GM19043 (cell line): ENCODE data around the gene CROCC2.

Source experiments
- ATAC-seq: cut with Tn5 transposase; IDR thresholded peaks from one replicate; pipeline ENCODE4 v1.9.1; 2021; ENCODE audit warnings: low read depth; ENCODE audit not compliant: unreplicated experiment

The CROCC2 gene

DNA sequence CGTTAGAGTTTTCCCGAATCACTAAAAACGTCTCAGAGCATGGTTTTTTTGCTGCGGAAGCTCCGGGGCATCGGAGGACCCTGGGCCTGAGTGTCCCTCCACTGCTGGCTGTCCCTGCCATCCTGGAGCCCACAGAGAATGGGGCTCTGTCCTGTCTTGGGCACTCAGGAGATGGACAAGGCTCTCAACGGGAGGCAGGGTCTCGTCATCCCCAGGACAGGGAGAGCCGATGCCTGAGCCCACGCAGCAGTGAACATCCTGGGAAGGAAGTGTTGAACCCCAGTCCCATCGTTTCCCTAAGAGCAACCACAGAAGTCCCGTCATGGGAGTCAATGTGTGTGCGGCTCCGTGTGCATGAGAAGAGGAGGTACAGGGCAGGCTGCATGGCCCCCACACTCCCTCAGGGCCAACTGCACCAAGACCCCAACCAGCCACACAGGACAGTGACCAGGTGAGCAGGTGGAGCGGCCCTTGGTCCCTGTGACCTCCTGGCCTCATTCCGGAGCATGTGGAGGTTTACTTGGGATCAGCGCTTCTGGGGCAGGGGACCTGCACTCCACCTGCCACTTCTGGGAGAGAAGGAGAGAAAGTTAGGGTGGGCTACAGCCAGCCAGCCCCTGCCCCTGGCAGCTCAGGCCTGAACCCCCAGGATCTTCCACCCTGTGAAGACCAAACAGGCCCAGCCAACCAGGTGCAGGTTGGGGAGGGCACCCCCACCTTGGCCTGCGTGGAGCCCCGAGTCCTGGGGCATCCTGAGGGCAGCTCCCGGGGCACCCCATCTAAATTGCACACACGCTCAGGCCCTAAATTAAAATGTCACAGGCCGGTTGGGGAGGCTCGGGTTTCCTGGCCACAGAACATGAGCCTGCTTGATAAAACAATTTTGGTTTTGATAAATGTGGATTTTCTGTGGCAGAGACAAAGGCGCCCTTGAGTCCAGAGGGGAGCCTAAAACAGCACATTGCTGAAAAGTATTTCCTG lies 89.2 kb downstream of the CROCC2 start:
- ATAC-seq: no peak

DNA sequence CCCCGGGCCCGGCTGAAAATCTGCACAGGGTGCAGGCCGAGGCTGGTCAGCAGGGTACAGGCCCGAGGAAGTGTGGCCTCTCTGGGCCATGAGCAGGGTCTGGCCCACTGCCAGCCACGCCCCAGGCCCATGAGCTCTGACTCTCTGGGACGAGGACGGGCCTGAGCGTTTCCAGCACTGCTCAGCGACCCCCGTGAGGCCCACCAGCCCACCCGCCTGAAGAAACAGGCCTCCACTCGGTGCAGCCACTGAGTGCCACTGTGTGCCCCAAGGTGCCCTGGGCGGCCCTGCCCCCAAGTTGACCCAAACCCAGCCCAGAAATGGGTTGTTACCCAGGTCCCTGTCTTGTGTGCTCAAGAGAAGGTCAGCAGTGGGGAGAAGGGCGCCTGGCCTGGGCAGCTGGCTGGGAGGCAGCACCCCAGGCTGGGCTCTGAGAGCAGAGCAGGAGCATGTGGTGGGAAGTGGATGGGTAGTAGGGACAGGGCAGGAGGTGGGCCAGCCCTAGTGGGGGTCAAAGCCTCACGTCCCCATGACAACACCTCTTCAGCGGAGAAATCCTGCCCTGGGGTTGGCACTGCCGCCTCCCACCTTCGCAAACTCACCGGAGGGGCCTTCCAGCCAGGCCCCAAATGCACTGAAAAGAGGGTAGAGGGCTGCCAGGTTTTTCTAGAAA lies 90.2 kb downstream of the CROCC2 start:
- no peak for ATAC-seq

DNA sequence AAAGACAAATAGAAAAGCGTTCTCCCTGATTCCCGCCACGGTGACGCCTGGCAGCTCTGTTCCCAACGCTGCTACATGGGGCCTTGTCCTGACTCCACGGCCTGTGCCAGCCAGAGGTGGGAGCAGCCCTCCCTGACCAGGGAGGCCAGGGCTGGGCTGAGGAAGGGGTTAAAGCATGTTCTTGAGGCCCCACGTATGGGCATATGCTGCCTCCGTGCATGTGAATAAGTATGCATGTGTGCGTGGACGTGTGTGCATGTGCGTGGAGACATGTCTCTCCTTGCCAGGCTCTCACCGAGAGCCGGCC lies 90.7 kb downstream of the CROCC2 start:
- no peak for ATAC-seq

DNA sequence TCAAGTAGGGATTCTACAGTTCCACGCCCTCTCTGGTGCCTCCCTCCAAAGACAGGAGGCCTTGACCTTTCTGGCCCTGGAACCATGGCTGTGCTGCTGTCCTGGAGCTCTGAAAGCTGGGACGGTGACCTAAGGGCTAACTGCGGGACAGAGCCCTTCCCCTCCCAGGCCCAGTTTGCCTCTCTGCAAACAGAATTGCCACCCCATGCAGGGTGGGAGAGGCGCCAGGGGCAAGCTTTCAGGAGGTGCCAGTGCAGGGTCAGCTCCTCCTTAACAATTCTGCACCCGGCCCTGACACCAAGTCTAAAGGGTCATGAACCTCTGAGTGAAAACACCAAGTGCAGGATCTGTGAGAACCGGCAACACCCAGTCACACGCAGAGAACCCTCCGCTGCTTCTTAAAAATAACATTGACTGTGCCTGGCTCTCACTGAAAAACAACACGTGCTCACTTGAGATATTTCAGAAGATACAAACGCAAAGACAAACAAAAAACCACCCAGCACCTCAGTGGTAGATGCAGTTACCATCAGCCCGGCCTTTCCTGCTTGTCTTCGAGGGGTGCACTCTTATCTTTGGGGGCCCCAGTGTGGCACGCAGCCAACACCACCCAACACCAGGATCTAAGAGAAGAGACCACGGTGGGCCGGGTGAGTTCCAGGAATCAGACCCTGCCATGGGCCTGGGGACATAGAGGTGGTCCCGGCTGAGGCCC lies 91.2 kb downstream of the CROCC2 start:
- no peak for ATAC-seq

DNA sequence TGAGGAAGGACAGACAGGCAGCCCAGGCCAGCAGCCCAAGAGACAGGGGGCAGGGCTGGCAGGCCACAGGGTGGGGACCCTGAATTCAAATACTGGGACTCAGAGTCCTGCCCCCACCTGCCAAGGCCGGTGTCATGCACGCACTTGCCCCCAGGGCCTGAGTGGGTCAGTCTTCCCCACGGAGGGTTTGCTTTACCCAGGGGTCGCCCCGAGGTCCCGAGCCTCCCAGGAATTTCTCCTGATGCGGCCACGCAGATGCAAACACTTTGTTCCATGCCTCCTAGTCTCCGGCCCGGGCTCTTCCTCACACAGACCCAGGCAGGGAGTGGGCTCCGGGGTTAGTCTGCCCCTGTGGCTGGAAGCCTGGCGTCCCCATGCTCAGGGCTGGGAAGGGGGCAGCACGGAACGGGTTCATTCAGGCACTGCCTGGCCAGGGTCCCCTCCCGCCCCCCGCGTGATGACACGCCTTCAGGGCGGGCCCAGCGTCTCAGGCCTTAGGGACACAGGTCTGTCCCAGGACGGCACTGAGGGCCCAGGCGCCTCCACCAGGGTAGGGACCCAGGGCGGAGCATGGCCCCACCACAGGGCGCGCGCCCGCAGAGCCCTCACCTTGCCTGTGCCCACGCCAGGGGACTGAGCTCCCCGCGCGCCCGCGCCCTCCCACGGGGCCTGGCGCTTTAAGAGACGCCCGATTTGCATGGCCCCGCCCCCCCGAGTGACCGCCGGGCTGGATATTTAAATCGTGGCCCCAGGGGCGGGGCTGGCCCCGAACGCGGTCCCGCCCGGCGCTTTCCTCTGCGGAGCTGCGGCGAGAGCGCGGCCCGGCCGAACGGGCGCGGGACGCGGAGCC lies 91.9 kb downstream of the CROCC2 start, which contains the start of gene SNED1:
Gene SNED1 (plus strand): TSS at position 763 of the 850 bp plus-strand sequence. CDS start 220 bp downstream, outside the sequence.
- ATAC-seq: no peak

DNA sequence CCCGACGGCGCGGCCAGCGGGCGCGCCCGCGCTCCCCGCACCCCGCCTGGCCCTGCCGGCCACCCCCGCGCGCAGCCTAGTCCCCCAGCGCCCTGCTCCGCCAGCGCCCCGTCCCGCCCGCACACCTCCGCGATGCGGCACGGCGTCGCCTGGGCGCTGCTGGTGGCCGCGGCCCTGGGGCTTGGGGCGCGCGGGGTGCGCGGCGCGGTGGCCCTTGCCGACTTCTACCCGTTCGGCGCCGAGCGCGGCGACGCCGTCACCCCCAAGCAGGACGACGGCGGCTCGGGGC lies 92.5 kb downstream of the CROCC2 start:
- no peak for ATAC-seq

DNA sequence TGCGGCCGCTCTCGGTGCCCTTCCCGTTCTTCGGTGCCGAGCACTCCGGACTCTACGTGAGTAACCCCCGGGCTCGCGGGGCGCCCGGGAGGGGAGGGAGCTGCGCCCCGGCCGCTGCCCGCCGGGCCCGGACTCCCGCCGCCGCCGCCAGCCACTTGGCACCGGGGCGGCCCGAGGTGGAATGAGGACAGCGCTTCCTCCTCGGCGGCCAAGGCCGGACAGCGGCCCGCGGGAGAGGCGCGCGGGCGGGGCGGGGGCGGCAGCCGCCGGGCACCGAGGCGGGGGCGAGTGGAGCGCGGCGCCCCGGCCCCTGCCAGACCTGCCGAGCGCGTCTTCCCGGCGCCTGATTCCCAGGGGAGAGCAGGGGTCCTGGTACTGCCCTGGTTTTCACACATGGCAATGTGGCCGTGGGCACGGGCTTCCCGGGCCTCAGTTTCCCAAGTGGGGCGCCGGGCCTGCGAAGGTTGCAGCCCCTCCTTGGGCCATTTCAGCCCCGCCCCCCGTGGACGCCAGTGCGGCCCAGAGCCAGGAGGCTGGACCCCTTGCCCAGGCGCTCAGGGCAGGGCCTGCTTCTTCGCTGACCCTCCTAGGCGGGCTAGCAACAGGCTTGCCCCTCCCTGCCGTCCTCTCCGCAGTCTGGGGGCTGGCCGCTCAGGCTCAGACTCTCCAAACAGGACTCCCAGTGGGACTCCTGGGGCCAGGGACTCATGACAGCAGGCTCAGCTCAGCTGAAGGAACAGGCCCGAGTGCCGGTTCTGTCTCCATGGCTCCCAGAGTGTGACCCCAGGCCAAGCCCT lies 93.1 kb downstream of the CROCC2 start:
- ATAC-seq: no peak

DNA sequence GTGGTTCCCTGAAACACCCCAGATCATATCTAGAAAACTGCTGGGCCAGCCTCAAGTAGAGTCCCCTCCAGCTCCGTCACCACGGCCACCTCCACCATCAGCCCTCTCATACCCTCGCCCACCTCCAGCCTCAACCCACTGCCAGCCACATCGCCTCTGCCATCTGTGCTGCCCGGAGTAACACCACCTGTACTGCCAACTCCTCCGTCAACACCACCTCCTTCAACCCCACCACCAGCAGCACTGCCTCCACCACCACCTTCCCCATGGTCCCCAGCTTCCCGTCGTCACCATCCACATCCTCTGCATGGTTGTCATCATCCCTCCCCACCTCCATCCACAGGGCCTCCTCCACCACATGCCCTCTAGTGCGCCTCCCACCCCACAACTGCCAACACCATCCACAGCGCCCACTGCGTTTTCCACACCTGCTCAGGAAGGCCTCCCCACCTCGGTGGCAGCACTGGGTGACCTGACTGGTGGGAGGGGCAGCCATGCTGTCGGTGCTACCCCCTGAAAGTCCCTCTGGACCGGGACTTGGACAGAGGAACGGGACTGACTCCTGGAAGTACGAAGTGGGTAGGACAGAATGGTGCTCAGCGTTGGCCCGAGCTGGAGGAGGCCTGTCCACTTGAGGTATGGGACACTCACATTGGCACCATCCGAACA lies 93.9 kb downstream of the CROCC2 start:
- no peak for ATAC-seq

DNA sequence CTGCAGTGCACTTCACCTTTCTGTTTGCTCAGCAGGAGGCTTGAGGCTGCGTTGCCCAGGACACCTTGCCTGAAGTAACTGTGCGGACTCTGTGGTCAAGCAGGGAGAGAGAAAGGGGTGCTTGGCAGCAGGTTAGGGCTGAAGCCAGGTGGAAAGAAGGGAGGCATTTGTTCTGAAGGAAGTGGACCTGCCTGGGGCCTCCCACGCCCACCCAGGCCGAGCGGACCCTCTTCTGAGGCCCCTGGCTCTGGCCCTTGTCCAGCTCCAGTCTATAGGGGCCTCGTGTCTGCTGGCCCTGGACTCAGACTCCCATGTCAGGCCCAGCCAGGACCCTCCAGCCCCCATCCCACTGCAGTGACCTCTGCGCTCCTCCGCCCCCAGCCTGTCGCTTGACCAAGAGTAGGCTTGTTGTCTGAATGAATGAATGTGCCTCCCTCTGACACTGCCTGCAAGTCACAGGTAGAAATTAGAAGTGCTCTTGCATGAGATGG lies 94.7 kb downstream of the CROCC2 start:
- ATAC-seq: no peak

DNA sequence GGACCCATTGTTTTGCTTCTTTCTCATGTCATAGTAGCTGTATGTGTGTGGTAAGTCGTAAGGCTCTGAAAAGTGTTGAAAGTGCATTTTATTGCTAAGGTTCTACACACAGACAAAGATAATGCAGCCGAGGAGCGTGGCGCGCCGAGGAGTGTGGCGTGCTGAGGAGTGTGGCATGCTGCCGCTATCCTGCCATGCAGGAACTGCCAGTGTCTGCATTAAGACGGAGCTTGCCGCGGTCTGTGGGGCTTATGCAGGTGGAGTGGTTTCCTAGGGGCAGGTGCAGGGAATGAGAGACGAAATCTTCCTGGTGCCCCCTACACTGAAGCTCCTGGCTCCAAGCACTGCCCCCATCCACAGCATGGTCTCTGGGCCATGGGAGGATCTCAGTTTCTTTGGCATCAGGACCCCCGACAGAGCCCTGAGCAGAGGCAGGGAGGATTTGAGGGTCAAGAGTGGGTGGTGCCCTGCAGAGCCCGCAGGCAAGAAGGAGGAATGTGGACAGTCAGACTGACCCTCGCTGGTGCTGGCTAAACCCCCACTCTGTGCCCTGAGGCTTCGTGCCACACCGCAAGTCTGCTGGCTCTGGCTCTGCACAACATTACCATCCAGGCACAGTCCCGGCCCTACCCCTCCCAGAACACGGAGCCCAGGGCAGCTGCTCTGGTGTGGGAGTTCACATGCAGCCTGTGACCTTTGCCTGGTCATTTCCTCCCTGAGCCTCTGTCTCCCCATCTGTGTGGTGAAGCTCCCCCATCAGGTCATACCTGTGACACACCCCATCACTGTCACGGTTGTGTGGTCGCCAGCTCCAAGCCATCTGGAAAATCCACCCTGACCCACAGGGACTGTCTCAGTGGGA lies 95.5 kb downstream of the CROCC2 start:
- no peak for ATAC-seq

DNA sequence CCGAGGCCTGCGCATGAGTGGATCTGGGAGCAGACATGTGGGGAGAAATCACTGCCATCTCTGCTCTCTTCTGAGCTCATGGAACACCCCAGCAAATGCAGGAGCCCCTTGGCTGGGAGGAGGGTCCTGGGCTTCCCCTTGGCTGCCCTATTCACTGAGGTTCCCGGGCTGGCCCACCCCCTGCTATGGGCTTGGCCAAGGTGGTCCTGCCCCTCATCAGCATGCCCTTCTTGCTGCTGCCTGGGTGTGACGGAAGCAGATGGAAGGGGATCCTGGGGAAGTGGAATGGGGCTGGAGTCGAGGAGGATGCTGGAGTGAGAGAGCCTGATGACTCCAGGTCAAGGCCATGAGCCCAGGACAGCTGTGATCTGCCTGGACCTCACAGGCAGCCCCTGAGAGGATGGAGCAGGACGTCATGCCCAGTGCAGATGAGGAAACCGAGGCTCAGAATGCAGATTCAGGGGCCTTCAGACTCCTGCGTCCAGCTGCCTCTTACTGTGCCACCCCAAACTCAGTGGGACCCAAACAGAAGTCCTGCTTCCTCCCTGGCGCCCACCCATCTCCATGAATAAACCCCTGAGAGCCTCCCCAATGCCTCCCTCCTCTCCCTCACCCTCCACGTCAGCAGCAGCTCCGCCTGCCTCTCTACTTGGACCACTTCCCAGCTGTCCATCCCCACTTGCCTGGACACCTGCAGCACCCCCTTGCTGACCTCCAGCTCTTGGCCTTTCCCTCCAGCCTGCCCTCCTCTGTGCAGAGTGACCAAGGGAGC lies 96.3 kb downstream of the CROCC2 start:
- no peak for ATAC-seq

DNA sequence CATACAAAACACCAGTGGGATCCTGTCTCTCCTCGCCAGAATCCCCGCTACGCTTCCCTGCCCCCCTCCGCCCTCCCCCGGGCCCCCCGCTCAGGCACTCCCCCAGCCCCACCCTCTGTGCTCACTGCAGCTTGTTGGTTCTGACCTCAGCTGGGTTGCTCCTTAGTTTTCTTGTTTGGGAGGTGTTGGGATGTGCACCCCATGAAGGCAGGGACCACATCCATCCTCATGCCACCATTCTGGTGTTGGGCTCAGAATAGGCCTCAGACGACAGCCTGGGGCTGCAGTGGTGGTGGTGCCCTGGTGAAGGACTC lies 96.9 kb downstream of the CROCC2 start:
- ATAC-seq: no peak

DNA sequence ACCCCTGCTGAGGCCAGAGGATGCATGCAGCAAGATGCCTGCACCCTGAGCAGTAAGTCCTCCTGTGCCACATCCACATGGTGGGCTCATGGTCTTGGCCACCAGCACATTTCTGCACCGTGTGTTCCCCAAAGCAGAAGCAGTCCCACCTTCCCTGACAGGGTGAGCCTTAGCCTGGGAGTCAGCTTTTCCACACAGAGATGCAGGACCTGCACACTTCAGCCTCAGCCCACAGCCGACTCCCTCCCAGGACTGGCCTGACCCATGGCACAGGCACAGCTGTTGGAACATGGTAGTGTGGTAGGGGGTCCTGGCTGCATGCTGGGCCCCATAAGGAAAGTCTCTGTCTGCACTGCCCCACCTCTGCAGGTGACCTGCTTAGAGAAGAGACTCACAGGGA lies 97.2 kb downstream of the CROCC2 start:
- ATAC-seq: no peak

DNA sequence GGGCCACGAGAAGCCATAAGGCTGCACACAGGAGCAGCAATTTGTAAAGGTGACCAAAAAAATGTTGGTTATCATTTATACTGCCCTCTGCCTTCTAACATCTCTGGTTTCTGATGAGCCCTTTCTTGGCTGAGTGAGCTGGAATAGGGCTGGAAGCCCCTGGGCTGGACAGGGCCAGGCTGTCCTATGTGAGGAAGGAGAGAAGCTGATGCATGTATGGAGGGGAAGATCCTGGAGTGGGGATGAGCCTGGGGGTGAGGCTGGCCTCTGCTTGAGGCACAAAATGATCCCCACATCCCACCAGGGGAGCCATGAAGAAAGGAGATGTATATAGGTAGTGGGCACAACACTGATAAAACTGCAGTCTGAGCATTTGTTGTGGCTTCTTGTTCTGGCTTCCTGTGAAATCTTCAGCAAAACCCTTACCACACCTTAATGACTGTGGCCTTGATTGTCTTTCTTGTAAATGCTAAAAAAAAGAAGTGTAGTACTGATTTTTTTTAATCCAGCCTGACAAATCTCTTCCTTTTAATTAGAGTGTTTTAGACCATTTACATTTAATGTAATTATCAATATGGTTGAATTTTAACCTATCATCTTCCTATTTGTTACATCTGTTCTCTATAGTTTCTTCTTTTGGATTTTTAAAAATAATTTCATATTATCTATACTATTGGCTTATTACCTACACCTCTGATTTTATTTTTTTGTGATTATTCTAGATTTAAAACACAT lies 97.9 kb downstream of the CROCC2 start:
- no peak for ATAC-seq

DNA sequence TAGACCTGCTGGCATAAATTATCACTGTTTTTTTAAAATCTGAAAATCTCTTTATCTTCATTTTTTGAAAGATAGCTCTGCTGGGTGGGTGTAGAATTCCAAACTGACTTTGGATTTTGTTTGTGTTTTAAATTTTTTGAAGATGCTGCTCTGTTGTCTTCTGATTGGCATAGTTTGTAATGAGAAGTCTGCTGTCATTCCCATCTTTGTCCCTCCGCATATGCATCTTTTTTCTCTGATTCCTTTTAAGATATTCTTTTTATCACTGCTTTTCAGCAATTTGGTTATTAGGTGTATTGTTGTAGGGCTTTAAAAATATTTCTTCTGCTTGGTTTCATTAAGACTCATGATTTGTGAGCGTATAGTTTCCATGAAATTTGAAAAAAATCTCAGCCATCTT lies 99.4 kb downstream of the CROCC2 start:
- no peak for ATAC-seq

DNA sequence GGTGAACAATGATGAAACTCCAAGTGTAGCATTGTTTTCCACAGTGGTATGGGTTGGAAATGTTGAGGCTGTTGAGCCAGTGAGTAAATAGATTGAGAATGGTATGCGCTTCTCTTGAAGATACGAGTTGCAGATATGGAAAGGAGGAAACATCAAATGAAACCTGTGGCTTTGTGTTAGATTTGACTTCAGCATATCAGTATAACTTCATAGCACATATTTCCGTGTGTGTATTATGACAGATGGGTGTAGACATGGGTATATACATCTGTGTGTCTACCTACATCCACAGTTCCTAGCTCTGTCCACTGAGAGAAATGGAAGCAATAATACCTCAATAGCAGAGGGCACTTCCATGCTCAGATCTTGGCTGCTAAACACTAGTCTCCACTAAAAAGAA lies 100.3 kb downstream of the CROCC2 start:
- ATAC-seq: no peak

DNA sequence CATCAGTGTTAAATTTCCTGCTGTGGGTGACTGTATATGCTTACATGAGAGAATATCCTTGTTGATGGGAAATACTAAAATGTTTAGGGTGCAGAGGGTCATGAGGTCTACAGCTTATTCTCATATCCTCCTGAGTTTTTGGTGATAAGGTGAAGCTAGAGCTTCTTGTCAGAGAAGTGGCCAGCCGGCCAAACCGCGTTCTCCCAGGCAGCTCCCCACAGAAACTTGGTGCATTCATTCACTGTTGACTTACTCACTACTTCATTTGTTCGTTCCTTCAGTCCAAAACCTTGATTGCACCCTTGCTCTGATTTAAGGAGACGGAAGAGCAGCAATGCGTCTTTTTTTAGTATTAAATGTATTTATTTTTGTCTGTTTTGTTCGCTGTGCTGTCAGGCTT lies 101.0 kb downstream of the CROCC2 start:
- ATAC-seq: no peak
